NT2/D1 (cell line): ENCODE results near the gene PARK7.

Experiments
- SUZ12 ChIP-seq: IDR thresholded peaks from 2 replicates; pipeline ENCODE4 v1.6.1; 2011; ENCODE audit not compliant: insufficient read length, insufficient read depth; ENCODE audit errors: extremely low read depth
- YY1 ChIP-seq: IDR thresholded peaks from 2 replicates; pipeline ENCODE4 v1.6.1; 2011; ENCODE audit not compliant: insufficient read length, insufficient read depth
- ZNF274 ChIP-seq: IDR thresholded peaks from 2 replicates; pipeline ENCODE4 v1.6.1; 2011; ENCODE audit warnings: mild to moderate bottlenecking, low read depth, low read length

- no peak for TF ChIP-seq YY1
- no peak for TF ChIP-seq ZNF274
- TF ChIP-seq SUZ12, result no peak
Measured at GRCh38 chr1:7932524-7933138, 28.9 kb upstream of the PARK7 start.
